GM21786 (cell line): Measurements from ENCODE around the gene CYP4F12.

Experiments
- ATAC-seq: cut with Tn5 transposase; IDR thresholded peaks from one replicate; pipeline ENCODE4 v1.9.1; 2021; ENCODE audit not compliant: unreplicated experiment

CYP4F12 gene, protein sequence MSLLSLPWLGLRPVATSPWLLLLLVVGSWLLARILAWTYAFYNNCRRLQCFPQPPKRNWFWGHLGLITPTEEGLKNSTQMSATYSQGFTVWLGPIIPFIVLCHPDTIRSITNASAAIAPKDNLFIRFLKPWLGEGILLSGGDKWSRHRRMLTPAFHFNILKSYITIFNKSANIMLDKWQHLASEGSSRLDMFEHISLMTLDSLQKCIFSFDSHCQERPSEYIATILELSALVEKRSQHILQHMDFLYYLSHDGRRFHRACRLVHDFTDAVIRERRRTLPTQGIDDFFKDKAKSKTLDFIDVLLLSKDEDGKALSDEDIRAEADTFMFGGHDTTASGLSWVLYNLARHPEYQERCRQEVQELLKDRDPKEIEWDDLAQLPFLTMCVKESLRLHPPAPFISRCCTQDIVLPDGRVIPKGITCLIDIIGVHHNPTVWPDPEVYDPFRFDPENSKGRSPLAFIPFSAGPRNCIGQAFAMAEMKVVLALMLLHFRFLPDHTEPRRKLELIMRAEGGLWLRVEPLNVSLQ

DNA sequence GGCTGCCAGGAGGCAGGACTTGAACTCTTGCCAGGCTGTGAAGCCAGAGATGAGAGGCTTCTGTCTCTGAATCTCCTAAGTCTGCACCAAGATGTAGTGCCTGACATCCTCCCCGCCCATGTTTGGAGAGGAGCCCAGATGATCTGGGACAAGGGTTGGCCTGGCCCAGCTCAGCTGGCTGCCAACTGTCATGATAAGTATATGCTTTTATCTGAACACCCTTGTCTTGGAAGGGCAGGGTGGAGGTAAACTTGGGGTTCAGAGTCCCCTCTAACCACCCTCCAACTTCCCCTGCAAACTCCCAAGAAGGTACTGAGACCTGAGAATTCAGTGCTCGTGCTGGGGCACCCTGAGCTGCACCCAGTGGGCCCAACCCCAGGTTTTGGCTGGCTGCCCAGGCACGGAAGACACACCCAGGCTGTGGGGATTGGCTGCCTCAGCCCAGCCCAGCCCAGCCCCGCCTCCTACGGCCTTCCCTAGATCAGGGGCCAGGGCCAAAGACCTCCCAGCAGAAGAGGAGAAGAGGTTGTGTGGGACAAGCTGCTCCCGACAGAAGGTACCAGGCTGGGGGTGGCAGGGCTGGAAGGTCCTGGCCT lies at the start of gene CYP4F12:
TSS of gene CYP4F12 (plus strand) at position 508 of the 596 bp plus-strand sequence. CDS start 443 bp downstream, outside the sequence.
- no peak for ATAC-seq

DNA sequence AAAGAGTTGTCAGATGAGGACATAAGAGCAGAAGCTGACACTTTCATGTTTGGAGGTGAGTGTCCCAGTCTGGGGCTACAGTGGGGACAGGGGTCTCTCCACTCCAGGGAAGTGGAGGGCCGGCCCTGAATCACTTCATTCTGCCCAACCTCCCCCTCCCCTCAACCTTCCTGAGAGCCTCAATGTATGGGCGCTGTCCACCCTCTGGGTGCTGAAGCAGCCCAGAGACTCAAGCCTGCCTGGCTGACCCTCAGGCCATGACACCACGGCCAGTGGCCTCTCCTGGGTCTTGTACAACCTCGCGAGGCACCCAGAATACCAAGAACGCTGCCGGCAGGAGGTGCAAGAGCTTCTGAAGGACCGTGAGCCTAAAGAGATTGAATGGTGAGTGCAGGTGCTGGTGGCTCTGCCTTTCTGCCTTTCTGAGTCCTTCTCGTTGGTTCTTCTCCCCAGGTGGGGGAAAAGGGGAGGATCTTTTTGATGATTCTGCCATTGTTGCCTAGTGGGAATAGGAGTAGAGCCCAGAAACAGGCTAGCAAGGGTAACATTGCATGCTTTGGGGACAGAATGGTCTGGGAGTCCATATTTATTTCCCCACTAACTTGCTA lies 49.1 kb upstream of the CYP4F12 start:
- no peak for ATAC-seq

DNA sequence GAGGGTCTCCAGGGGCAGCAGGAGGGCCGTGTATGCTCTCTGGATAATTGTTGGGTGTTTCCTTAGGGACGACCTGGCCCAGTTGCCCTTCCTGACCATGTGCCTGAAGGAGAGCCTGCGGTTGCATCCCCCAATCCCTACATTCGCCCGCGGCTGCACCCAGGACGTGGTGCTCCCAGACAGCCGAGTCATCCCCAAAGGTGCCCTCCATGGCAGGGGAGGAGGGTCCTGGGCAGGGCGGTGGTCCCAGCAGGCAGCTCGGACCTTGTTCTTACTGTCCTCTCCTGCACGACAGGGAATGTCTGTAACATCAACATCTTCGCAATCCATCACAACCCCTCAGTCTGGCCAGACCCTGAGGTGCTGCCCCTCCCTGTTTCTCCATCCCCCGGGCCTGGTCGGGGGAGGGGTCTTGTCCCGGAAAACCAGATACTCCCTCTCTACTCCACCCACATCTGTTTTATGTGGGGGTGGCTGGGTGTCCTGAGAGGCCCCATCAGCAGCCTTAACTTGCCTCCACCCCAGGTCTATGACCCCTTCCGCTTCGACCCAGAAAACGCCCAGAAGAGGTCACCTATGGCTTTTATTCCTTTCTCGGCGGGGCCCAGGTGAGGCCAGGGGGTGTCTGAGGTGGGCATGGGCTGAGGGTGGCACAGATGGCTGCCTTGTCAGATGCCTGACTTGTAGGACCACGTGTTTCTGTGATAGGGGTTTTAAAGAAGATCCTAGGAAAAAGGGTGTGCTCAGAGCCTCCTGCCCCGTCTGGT lies 44.5 kb upstream of the CYP4F12 start:
- ATAC-seq = no peak

DNA sequence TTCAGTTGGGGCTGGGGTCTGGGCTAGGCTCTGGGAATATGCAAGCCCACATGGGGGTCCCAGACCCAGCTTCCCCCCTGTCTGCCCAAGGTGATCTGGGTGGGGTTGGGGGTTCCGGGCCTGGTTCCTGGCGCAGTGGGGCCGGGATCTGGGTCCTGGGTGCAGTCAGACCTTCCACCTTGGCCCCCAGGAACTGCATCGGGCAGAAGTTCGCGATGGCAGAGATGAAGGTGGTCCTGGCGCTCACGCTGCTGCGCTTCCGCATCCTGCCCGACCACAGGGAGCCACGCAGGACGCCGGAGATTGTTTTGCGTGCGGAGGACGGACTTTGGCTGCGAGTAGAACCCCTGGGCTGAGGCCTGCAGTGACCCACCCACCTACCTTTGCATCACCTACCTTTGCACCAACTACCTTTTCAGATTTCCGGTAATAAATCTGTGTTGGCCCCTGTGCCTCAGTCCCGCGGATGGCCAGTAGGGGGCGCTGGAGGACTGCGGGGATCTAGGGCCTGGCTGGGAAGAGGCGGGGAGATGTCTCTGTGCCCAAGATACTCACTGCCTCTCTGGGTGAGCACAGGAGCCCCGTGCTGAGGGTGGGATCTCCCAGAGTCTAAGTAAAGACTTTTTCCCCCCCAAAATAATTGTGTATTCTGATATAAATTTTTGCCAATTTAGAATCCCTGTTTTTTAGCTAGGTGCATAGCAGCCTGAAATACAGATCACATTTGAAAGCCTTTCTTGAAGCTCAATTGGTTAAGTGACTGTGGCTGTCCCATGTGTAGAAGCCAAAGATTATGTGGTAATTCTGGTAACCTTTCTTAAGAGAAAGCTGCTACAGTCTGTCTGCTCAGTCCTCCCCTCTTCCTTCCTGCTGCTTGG lies 43.6 kb upstream of the CYP4F12 start:
- ATAC-seq = no peak

DNA sequence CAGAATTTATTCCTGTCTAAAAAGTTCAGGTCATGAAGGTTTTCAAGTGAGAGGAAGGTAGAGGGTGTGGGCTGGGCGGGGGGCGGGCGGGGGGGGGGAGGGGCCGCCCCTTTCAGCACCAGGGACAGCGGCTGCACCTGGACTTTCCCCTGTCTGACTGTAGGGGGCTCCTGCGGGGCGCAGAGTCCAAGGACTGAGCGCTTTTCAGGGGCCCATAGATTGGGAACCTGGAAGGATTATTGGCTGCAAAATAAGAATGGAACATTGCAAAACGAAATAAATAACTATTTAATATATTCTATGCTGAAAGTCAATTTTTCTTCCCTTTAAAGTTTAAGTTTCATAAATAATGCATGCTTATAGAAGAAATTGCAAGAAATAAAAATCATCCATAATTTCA lies 41.1 kb upstream of the CYP4F12 start:
- ATAC-seq = no peak

DNA sequence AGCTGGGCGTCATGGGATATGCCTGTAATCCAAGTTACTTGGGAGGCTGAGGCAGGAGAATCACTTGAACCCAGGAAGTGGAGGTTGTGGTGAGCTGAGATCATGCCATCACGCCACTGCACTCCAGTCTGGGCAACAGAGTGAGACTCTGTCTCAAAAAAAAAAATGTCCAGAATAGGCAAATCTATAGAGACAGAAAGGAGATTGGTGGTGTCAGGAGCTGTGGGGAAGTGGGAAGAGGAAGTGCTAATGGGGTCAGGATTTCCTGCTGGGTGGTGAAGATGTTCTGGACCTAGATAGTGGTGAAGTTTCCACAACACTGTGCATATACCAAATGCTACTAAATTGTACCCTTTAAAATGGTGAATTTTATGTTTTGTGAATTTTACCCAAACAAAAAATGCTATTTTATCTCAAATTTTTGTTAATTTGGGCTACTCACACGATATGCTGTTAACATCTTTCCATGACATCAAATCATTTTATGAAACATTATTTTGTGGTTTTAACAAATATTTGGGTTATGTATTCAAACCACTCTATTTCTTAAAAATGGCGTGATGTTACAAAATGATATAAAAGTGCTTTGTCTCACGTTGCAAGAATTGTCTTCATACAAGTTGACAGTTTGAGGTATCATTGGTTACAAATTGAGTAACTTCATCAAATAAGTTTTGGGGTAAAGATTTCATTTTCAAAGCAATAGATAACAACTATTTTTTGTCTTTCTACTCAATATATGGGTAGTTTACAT lies 39.6 kb upstream of the CYP4F12 start:
- ATAC-seq = no peak

DNA sequence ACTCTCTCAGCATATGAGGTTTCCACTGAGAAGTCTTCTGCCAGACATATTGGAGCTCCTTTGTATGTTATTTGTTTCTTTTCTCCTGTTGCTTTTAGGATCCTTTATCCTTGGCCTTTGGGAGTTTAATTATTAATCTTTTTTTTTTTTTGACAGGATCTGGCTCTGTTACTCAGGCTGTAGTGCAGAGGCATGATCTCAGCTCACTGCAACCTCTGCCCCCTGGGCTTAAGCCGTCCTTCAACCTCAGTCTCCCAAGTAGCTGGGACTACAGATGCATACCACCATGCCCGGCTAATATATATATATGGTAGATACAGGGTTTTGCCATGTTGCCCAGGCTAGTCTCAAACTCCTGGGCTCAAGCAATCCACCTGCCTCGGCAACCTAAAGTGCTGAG lies 38.8 kb upstream of the CYP4F12 start:
- ATAC-seq = no peak

DNA sequence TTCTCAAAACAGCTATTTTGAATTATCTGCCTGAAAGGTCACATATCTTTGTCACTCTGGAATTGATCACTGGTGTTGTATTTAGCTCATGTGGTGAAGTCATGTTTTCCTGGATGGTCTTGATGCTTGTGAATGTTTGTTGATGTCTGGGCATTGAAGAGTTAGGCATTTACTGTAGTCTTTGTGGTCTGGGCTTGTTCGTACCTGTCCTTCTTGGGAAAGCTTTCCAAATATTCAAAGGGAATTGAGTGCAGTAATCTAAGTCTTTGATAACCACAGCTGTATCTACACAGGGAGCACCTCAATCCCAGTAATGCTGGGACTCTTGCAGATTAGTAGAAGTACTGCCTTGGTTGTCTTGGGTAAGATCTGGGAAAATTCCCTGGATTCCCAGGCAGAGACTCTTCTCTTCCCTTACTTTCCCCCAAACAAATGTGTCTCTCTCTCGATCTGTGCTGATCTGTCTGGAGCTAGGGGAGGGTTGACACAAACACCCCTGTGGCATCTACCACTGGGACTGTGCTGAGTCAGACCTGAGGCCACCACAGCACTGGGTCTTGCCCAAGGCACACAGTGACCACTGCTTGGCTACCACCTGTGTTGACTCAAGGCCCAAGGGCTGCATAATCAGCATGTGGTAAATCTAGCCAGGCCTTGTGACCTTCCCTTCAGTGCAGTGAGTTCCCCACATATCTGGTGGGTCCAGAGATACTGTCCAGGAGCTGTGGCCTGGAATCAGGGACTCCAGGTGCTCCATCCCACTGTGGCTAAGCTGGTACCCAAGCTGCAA lies 37.7 kb upstream of the CYP4F12 start:
- ATAC-seq = no peak

DNA sequence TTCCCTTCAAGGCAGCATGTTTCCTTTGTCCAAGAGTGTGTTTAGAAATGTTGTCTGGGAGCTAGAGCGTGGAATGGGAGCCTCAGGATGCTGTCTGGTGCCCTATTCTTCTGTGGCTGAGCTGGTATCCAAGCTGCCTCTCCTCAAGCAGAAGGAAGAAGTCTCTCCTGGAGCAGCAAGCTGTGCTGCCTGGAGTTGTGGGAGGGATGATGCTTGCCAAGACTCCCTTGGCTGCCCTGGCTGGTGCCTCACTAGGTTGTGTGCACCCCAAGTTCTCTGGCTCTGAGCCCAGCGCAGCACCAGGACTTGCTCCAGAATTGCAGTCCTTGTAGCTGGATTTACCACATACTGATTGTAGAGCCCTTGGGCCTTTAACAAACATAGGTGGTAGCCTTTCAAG lies 36.9 kb upstream of the CYP4F12 start:
- ATAC-seq = no peak

DNA sequence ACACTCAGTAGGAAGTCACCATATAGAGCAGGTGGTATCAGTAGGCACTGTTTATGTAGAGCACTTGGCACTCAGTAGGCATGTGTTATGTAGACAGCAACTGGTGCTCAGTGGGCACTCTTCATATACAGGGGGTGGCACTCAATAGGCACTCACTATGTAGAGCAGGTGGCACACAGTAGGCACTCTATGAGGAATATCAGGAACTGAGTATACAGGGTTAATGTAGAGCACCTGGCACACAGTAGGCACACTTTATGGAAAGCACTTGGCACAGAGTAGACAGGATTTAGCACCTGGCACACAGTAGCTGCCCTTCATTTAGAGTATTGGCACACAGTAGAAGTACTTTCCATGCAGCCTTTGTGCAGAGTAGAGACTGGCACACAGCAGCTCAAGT lies 33.3 kb upstream of the CYP4F12 start:
- no peak for ATAC-seq

DNA sequence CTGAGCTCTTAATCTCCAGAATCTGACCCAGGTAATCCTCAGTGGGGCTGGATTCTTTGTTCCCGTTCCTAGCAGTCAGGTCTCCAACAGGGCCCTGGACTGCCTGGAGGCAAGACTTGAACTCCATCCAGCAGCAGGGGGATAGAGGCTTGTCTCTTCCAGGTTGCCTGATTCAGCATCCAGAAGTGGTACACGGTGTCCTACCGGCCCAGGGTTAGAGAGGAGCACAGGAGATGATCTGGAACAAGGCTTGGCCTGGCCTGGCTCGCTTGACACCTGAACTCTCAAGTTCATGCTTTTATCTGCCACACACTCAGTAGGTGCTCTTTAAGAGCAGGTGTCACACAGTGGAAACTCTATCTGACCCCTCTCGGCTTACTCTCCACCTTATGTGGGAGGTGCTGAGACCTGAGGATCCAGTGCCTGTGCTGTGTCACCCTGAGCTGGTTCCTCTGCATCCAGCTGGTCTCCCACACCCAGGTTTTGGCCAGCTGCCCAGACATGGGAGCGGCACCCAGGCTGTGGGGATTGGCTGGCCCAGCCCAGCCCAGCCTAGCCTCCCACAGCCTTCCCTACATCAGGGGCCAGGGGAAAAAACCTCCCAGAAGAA lies 32.5 kb upstream of the CYP4F12 start, which contains the start of gene CYP4F3:
TSS of gene CYP4F3 (plus strand) at position 604 of the 610 bp plus-strand sequence. CDS start 519 bp downstream, outside the sequence.
- ATAC-seq = no peak

DNA sequence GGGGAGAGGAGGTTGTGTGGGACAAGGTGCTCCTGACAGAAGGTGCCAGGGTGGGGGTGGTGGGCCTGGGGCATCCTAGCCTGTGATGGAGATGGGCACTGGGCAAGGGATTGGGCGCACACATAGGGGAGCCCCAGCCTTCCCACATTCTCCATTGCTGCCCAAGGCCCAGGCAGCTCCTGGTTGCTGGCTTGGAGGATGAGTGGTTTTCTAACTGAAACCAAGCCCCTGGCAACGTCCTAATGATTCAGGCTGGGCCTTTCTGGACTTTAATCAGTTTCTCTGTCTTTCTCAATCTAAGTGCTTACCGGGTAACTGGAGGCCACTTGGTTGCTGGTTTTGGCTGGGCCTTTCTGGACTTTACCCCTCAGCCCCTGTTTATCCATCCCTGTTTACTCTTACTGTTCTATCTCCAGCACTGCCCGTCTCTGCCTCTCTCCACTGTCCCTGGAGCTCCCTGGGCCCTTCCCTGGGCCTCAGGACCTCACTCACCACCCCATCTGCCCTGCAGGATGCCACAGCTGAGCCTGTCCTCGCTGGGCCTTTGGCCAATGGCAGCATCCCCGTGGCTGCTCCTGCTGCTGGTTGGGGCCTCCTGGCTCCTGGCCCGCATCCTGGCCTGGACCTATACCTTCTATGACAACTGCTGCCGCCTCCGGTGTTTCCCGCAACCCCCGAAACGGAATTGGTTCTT lies 31.8 kb upstream of the CYP4F12 start:
- ATAC-seq = no peak

DNA sequence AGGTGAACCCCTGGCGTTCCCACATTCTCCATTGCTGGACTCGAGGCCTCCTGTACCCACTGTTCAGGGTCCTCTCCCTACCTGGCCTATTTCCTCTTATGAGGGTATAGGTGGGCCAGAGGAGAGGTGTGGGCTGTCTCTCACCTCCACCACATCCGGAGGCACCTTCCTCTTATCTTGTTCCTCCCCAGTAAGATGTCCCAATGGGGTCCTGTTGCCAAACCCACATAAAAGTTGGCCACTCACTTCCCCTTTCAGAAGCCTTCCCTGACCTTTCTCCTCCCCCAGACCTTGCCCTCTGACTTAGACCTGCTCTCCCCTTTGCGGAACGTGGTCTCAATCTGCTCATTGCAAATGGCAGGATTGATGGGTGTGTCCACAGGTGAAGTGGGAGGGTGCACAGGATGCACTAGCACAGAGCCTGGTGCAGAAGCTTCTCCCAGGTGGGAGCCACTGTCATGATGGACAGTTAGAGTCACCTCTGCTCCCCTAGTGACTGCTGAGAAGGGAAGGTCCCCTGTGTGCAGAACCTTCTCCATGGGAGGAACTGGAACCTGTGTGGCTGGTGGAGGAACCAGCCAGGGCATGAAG lies 30.9 kb upstream of the CYP4F12 start:
- no peak for ATAC-seq

DNA sequence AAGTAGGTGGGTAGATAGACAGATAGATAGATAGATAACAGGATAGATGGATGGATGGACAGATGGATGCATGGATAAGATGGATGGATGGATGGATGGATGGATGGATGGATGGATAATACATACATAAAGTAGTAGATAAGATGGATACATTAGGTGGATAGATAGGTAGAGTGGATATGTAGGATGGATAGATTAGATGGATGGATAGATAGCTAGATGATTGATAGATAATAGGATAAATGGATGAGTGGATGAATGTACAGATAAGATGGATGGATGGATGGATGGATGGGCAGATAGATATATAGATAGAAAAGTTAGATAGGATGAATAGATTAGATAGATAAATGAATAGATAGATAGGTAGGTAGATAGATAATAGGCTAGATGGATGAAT lies 30.1 kb upstream of the CYP4F12 start:
- ATAC-seq = no peak

DNA sequence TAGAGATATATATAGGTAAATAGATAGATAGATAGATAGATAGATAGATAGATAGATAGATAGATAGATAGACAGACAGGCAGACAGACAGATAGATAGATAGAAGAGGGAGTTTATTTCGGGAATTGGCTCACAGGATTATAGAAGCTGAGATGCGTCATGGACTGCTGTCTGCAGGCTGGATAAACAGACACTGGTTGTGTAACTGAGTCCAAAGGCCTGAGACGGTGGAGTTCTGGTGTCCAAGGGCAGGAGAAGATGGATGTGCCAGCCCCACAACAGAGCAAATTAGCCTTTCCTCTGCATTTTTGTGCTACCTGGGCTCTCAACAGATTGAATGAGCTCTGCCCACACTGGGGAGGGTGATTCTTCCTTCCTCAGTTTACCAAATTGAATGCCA lies 29.5 kb upstream of the CYP4F12 start:
- ATAC-seq = no peak

DNA sequence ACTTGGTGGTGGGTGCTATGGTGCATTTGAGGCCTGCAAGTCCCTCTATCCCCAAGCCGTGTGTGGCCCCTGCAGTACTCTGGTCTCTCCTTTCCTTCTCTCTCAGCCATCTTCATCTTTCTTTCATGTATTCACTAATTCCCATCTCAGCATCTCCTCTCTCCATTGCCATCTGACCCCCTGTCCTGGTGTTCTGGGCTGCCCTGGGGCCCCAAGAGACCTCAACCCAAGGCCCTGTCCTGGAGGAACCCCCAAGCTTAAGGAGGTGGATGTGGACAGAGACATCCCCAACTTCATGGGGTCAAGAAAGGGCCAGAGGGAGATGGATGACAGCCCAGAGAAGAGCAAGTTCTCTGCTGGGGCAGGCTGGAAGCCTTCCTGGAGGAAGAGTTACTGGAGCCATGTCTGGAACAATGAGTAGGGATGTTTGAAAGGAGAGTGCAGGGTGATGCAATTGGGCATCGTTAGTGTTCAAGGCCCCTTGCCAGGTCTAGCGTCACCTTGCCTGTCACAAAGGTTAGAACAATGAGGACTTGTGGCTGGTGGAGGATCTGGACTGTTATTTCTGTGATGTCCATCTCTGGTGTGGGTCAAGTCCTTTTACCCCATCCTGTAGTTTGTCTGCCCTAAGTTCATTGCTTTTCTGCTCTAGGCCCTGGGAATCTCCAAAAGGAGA lies 28.7 kb upstream of the CYP4F12 start:
- no peak for ATAC-seq

DNA sequence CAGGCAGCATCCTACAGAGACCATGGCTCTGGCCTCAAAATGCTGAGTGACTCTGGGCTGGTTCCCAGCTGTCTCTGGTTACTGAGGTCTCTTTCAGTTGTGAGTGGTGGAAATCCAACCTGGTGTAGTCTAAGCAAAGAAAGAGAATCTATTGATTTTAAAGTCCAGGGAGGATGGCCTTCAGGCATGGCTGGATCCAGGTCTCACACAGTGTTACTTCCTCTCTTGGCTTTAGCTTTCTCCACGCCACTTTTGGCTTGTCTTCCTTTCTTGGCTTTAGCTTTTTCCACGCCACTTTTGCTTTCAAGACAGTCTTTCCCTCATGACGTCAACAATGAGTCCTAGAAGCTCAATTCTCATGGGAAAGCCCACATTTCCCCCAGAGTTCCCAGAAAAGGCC lies 28.1 kb upstream of the CYP4F12 start:
- no peak for ATAC-seq
